ENCODE measurements around the gene PPM1A. TPM values are rescaled to one million over a fixed set of nuclear protein-coding genes. Genes with fewer than 3 reads are reported as not detected.

Gene PPM1A
- total RNA-seq, 1 experiment from 2014 or later = 41.7 TPM

- H3K4me3 Mint-ChIP-seq = no peak overlapping the region
- H3K4me1 ChIP-seq (ENCODE audit: insufficient read depth, low read length) = peaks cover 3% of the 10 kb centered on the region; the same call in 1 of the 2 replicates
Observed at GRCh38 chr14:60204104-60204842, 44.7 kb upstream of the PPM1A start.

More at GRCh38 chr14:60204104-60204842, 44.7 kb upstream of the PPM1A start:
- WGBS (ENCODE audit: extremely low coverage, insufficient read length, low lambda C conversion rate) = no CpG with 5 or more reads among the region's 8 CpGs
- no peak overlapping the region for H4K5ac ChIP-seq (ENCODE audit: insufficient read length, low read depth, low read length)
- H3K79me2 ChIP-seq (ENCODE audit: insufficient read depth, low read length) = no peaks in the 10 kb centered on the region
- H3K14ac ChIP-seq (ENCODE audit: insufficient read depth, low read length) = no peak overlapping the region
- no peak overlapping the region for H2AFZ ChIP-seq (ENCODE audit: low read length)
- TF ChIP-seq, protein P1, sequence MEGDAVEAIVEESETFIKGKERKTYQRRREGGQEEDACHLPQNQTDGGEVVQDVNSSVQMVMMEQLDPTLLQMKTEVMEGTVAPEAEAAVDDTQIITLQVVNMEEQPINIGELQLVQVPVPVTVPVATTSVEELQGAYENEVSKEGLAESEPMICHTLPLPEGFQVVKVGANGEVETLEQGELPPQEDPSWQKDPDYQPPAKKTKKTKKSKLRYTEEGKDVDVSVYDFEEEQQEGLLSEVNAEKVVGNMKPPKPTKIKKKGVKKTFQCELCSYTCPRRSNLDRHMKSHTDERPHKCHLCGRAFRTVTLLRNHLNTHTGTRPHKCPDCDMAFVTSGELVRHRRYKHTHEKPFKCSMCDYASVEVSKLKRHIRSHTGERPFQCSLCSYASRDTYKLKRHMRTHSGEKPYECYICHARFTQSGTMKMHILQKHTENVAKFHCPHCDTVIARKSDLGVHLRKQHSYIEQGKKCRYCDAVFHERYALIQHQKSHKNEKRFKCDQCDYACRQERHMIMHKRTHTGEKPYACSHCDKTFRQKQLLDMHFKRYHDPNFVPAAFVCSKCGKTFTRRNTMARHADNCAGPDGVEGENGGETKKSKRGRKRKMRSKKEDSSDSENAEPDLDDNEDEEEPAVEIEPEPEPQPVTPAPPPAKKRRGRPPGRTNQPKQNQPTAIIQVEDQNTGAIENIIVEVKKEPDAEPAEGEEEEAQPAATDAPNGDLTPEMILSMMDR (conservative IDR thresholded peaks at IDR 0.05) = no peak
- no peak for DNase-seq
- H3T11ph ChIP-seq (ENCODE audit: low read length) = no peak overlapping the region
- H3K9me3 Mint-ChIP-seq = peaks cover 2 to 8% of the 10 kb centered on the region in 2 experiments; a peak in 2 of 5 replicates
- peaks cover 21 to 22% of the 10 kb centered on the region in 2 experiments for H3K4me1 Mint-ChIP-seq
- no peak overlapping the region for H2BK5ac ChIP-seq (ENCODE audit: insufficient read length, low read length)
- 0 out of 7 replicates have a peak, but pooled peaks cover 0 to under 1% (median 0%) of the 10 kb centered on the region in 3 experiments for H3K36me3 Mint-ChIP-seq (ENCODE audit: insufficient read depth in 1 of 3, low read depth in 3 of 3)
- H2BK20ac ChIP-seq (ENCODE audit: low read depth, low read length, poor library complexity, severe bottlenecking) = no peak overlapping the region
- H2BK15ac ChIP-seq (ENCODE audit: low read depth, low read length) = no peak overlapping the region
- no peak overlapping the region for H2AK5ac ChIP-seq (ENCODE audit: insufficient read length, low read length)
- H3K4me2 ChIP-seq (ENCODE audit: insufficient read depth, insufficient read length, low read length) = no peak overlapping the region
- H4K91ac ChIP-seq (ENCODE audit: insufficient read length, low read depth, low read length) = no peak overlapping the region
- H3K27me3 ChIP-seq (ENCODE audit: insufficient read depth, low read length) = no peaks in the 10 kb centered on the region
- H4K8ac ChIP-seq (replicated peaks; ENCODE audit: insufficient read length, low read depth, low read length) = no peak overlapping the region
- H3K27me3 Mint-ChIP-seq (ENCODE audit: low read depth) = no peaks in the 10 kb centered on the region
- no peak overlapping the region for H3K18ac ChIP-seq (ENCODE audit: insufficient read length, low read depth, low read length)
- no peaks in the 10 kb centered on the region for H3K23me2 ChIP-seq (ENCODE audit: insufficient read length, low read depth, low read length, poor library complexity, severe bottlenecking)
- H3K9me3 ChIP-seq (ENCODE audit: control insufficient read depth, low read depth, low read length) = no peaks in the 10 kb centered on the region
- no peaks in the 10 kb centered on the region for H4K20me1 ChIP-seq (ENCODE audit: control insufficient read depth, insufficient read depth, insufficient read length)
- no peak overlapping the region for H2BK120ac ChIP-seq (ENCODE audit: low read depth, low read length, poor library complexity, severe bottlenecking)
- peak overlapping the region; percentile 50 to 84 (median 78); a peak in 4 of 7 replicates for H3K27ac Mint-ChIP-seq
- no peak overlapping the region for H3K23ac ChIP-seq (ENCODE audit: insufficient read length, low read depth, low read length)
- H2BK12ac ChIP-seq (ENCODE audit: insufficient read length, low read depth, low read length) = no peak overlapping the region
- H3K56ac ChIP-seq (ENCODE audit: insufficient read length, low read depth, low read length) = no peak overlapping the region
- no peaks in the 10 kb centered on the region for H3K79me1 ChIP-seq (ENCODE audit: insufficient read depth, low read depth, low read length, poor library complexity, severe bottlenecking)
- no peak overlapping the region for H3K9ac ChIP-seq (ENCODE audit: extremely low read depth, insufficient read length, low read length)
- no peak overlapping the region for H3K4ac ChIP-seq (ENCODE audit: low read depth, low read length)
- peak overlapping the region; percentile 4 for H3K27ac ChIP-seq (ENCODE audit: insufficient read length, low read depth, low read length)

Measured in H9 (cell line).